Measurements from ENCODE around the gene AGAP3.

The AGAP3 gene

GRCh38 chr7:151116603-151117440 lies 30.5 kb downstream of the AGAP3 start:
- Histone ChIP-seq H3K4me3 (ENCODE audit: low read depth, low read length) (no peak overlapping the region), H3K27me3 (replicated peaks) (no peaks in the 10 kb centered on the region), H3K36me3 (replicated peaks) (peaks cover 35% of the 10 kb centered on the region), H3K27ac (no peak overlapping the region)
- no peak for TF ChIP-seq CTCF (IDR thresholded peaks at IDR 0.05; ENCODE audit: low read depth, low read length, missing control alignments)
- no peak for DNase-seq
- in situ Hi-C loops (cut with HindIII; ENCODE audit: low pct_ligation_motif_present, low sequenced_read_pairs), result no loop called here

DNA sequence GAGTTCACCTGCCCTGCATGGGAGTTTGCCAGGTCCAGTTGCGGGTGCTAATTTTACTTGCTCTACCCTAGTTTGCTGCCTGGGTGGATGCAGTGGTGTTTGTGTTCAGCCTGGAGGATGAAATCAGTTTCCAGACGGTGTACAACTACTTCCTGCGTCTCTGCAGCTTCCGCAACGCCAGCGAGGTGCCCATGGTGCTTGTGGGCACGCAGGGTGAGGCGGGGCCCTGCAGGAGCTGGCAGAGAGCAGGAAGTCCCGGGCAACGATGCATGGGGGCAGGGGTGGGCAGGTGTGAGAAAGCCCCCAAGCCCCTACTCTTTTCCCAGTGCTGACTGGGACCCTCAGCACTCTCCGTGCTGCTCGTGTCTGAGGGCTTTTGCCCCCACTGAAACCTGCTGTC lies 31.3 kb downstream of the AGAP3 start:
- Histone ChIP-seq H3K4me3 (ENCODE audit: low read depth, low read length) (no peak overlapping the region), H3K27ac (no peak overlapping the region), H3K27me3 (replicated peaks) (no peaks in the 10 kb centered on the region), H3K36me3 (replicated peaks) (peaks cover 35% of the 10 kb centered on the region)
- in situ Hi-C loops (cut with HindIII; ENCODE audit: low pct_ligation_motif_present, low sequenced_read_pairs), result no loop called here
- no peak for DNase-seq
- TF ChIP-seq CTCF (IDR thresholded peaks at IDR 0.05; ENCODE audit: low read depth, low read length, missing control alignments), result no peak

DNA sequence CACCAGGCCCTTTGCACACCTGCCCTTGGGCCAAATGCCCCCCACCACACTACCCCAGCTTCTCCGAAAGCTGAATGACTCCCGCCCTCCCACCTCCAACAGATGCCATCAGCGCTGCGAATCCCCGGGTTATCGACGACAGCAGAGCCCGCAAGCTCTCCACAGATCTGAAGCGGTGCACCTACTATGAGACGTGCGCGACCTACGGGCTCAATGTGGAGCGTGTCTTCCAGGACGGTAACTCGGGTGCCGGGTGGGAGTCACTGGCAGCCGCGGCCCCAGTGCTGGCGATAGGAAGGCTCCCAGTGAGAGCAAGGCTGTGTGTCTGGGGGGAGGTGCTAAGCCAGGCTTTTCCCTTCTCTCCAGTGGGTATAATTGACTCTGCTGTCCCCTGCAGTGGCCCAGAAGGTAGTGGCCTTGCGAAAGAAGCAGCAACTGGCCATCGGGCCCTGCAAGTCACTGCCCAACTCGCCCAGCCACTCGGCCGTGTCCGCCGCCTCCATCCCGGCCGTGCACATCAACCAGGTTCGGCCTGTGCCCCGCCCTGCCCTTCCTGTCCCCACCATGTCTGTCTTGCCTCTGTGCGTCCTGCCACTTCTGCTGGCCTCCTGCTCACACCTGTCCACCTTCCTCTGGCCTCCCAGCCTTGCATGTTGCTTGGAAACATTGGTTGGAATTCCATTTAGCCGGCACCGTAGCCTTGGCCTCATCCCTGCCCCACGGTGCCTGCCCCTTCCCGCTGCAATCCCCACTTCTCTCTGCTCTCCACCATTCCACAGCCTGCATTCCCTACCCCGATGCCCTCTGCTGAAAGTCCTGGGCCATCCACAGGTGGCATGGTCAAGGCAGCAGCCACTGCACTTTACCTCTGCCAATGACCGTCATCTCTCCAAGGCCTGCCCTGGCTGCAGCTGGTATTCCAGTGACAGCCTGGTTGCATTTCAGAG lies 32.1 kb downstream of the AGAP3 start:
- in situ Hi-C loops (cut with HindIII; ENCODE audit: low pct_ligation_motif_present, low sequenced_read_pairs), result no loop called here
- DNase-seq, result no peak
- H3K27me3 ChIP-seq (replicated peaks), result no peaks in the 10 kb centered on the region
- no peak overlapping the region for H3K4me3 ChIP-seq (ENCODE audit: low read depth, low read length)
- peaks cover 43% of the 10 kb centered on the region for H3K36me3 ChIP-seq (replicated peaks)
- no peak overlapping the region for H3K27ac ChIP-seq
- TF ChIP-seq CTCF (IDR thresholded peaks at IDR 0.05; ENCODE audit: low read depth, low read length, missing control alignments), result no peak

- no peak overlapping the region for H3K4me3 ChIP-seq (ENCODE audit: low read depth, low read length)
- no peak overlapping the region for H3K27ac ChIP-seq
- H3K27me3 ChIP-seq (replicated peaks), result no peaks in the 10 kb centered on the region
- in situ Hi-C loops (cut with HindIII; ENCODE audit: low pct_ligation_motif_present, low sequenced_read_pairs), result no loop called here
- DNase-seq, result no peak
- TF ChIP-seq CTCF (IDR thresholded peaks at IDR 0.05; ENCODE audit: low read depth, low read length, missing control alignments), result no peak
- H3K36me3 ChIP-seq (replicated peaks), result peaks cover 47% of the 10 kb centered on the region
These were observed 32.8 kb downstream of the AGAP3 start for GRCh38 chr7:151119055-151119415.

GRCh38 chr7:151119902-151120301 lies 33.6 kb downstream of the AGAP3 start:
- no peak for DNase-seq
- TF ChIP-seq CTCF (IDR thresholded peaks at IDR 0.05; ENCODE audit: low read depth, low read length, missing control alignments), result no peak
- in situ Hi-C loops (cut with HindIII; ENCODE audit: low pct_ligation_motif_present, low sequenced_read_pairs), result no loop called here
- Histone ChIP-seq H3K27me3 (replicated peaks) (no peaks in the 10 kb centered on the region), H3K36me3 (replicated peaks) (peaks cover 47% of the 10 kb centered on the region), H3K27ac (no peak overlapping the region), H3K4me3 (ENCODE audit: low read depth, low read length) (no peak overlapping the region)

All from brain microvascular endothelial cell (primary cell).